A673 (cell line): ENCODE results near the gene LRRC36. TPM values are rescaled to one million over a fixed set of nuclear protein-coding genes. Genes with fewer than 3 reads are reported as not detected.

Source experiments
- BruUV-seq: library from RNA; stranded (reverse); fragments of 400-500 nt; replicated peaks from 2 replicates; lab custom pipeline; 2021; lab: Mats Ljungman, UMichigan
- CTCF ChIA-PET: fragments of 300-600 bp; sonication (Branson Sonifier 250); formaldehyde crosslinking; loops from one replicate; lab custom pipeline; 2022; ENCODE audit warnings: antibody characterized with exemption; lab: Charles Lee
- POLR2A ChIA-PET: fragments of 300-600 bp; sonication (Branson Sonifier 250); formaldehyde crosslinking; loops from one replicate; lab custom pipeline; 2022; ENCODE audit warnings: antibody characterized with exemption; ENCODE audit not compliant: low non-redundant PET; lab: Charles Lee
- DNase-seq: peaks from one replicate; pipeline ENCODE4 v3.0.0-alpha.2; 2015; ENCODE audit warnings: low spot score
- H3K27ac ChIP-seq: fragments of 200-600 bp; sonication (generic); 2 replicates; pipeline ENCODE4 v1.5.1; 2016; ENCODE audit warnings: mixed run types, low read depth, mild to moderate bottlenecking, mixed read lengths, antibody characterized with exemption, low read length; ENCODE audit not compliant: poor library complexity, severe bottlenecking
- H3K27me3 ChIP-seq: fragments of 200-600 bp; sonication (generic); replicated peaks from 2 replicates; pipeline ENCODE4 v1.6.1; 2017; ENCODE audit warnings: mixed run types, low read depth, mild to moderate bottlenecking, mixed read lengths, antibody characterized with exemption, low read length; ENCODE audit not compliant: insufficient read depth, poor library complexity
- H3K36me3 ChIP-seq: fragments of 200-600 bp; sonication (generic); 2 replicates; pipeline ENCODE4 v1.6.1; 2016; ENCODE audit warnings: mixed run types, mild to moderate bottlenecking, mixed read lengths, antibody characterized with exemption, low read length; ENCODE audit not compliant: insufficient read depth, poor library complexity, severe bottlenecking
- H3K4me1 ChIP-seq: fragments of 200-600 bp; sonication (generic); 2 replicates; pipeline ENCODE4 v1.6.1; 2017; ENCODE audit warnings: mixed run types, mild to moderate bottlenecking, mixed read lengths, antibody characterized with exemption, low read length; ENCODE audit not compliant: insufficient read depth, poor library complexity, severe bottlenecking
- H3K4me3 ChIP-seq: fragments of 200-600 bp; sonication (generic); 2 replicates; pipeline ENCODE4 v1.5.1; 2016; ENCODE audit warnings: low read depth, mixed run types, mild to moderate bottlenecking, mixed read lengths, low read length; ENCODE audit not compliant: poor library complexity, severe bottlenecking
- H3K9me3 ChIP-seq: fragments of 200-600 bp; sonication (generic); 2 replicates; pipeline ENCODE4 v1.6.1; 2016; ENCODE audit warnings: mixed run types, low read depth, mild to moderate bottlenecking, mixed read lengths, antibody characterized with exemption, low read length; ENCODE audit not compliant: poor library complexity, severe bottlenecking
- CTCF ChIP-seq: fragments of 300-800, 200-600 bp; sonication (generic); conservative IDR thresholded peaks from 2 replicates; pipeline ENCODE4 v1.5.1; 2017; ENCODE audit warnings: low read depth, mild to moderate bottlenecking, antibody characterized with exemption, low read length, moderate library complexity, mixed read lengths
- EZH2 ChIP-seq: fragments of 200-600 bp; sonication (generic); IDR thresholded peaks from 2 replicates; pipeline ENCODE4 v1.6.1; 2017; ENCODE audit warnings: borderline replicate concordance, low read depth, mild to moderate bottlenecking, mixed read lengths, antibody characterized with exemption, low read length; ENCODE audit not compliant: poor library complexity, severe bottlenecking
- intact Hi-C: fragments of 100-400 bp; cut with micrococcal nuclease; formaldehyde crosslinking; loops from one replicate; pipeline ENCODE4 v1.10.0; 2022; ENCODE audit not compliant: unreplicated experiment
- total RNA-seq: library from RNA; stranded (reverse); gene quantifications from 2 replicates; pipeline ENCODE4 v1.2.3, GENCODE V29; 2021

Gene LRRC36
- total RNA-seq, 1 experiment from 2014 or later, result not detected

GRCh38 chr16:67430977-67431774, 104.6 kb downstream of the LRRC36 start, which contains the start of gene HSD11B2:
TSS of gene HSD11B2 (plus strand) at chr16:67431121. CDS start at chr16:67431249, 128 bp downstream.
- peak within 1 kb of the TSS; percentile 52 for H3K4me3 ChIP-seq
- TF ChIP-seq EZH2 (no peak), CTCF (no peak; the same call in 1 of the 2 replicates)
- peak; percentile 68 for DNase-seq
- ChIA-PET POLR2A (interaction anchor here (0.6 kb wide), 2 partner anchors 131 to 741 kb away, joined by 3 to 5 read pairs; no protein-coding TSS in a partner anchor), CTCF (interaction anchor here (0.6 to 1.0 kb wide), 8 partner anchors 9 to 688 kb away, joined by 3 to 10 read pairs (median 7); partner anchors contain the start of gene PLEKHG4)
- no peaks in the 10 kb centered on the region for H3K9me3 ChIP-seq
- H3K27ac ChIP-seq, result no peak within 1 kb of the TSS
- no TSS peak for BruUV-seq
- intact Hi-C loops, result no loop called here
- no peaks in the 10 kb centered on the region for H3K36me3 ChIP-seq
- H3K4me1 ChIP-seq, result peaks cover 4% of the 10 kb centered on the region
- peaks cover 3% of the 10 kb centered on the region for H3K27me3 ChIP-seq

GRCh38 chr16:67431775-67432505, 105.3 kb downstream of the LRRC36 start:
- peaks cover 3% of the 10 kb centered on the region for H3K27me3 ChIP-seq
- TF ChIP-seq EZH2 (no peak), CTCF (no peak)
- H3K4me3 ChIP-seq, result peak overlapping the region; percentile 52
- peaks cover 4% of the 10 kb centered on the region for H3K4me1 ChIP-seq
- intact Hi-C loops, result no loop called here
- BruUV-seq, result no TSS peak
- ChIA-PET CTCF (interaction anchor here (0.5 to 0.7 kb wide), 4 partner anchors 10 to 153 kb away, joined by 3 to 8 read pairs (median 5); partner anchors contain the start of gene PLEKHG4), POLR2A (interaction anchor here (0.6 to 0.7 kb wide), 3 partner anchors 73 to 741 kb away, joined by 3 to 15 read pairs (median 5); no protein-coding TSS in a partner anchor)
- no peak overlapping the region for H3K27ac ChIP-seq
- H3K9me3 ChIP-seq, result no peaks in the 10 kb centered on the region
- DNase-seq, result no peak
- H3K36me3 ChIP-seq, result no peaks in the 10 kb centered on the region

GRCh38 chr16:67432506-67432890, 105.9 kb downstream of the LRRC36 start:
- Histone ChIP-seq H3K4me1 (peaks cover 4% of the 10 kb centered on the region), H3K9me3 (no peaks in the 10 kb centered on the region), H3K27me3 (peaks cover 3% of the 10 kb centered on the region), H3K36me3 (no peaks in the 10 kb centered on the region), H3K4me3 (no peak overlapping the region), H3K27ac (no peak overlapping the region)
- POLR2A ChIA-PET, result interaction anchor here (0.7 kb wide), 1 partner anchor 73 kb away, joined by 15 read pairs; no protein-coding TSS in a partner anchor
- intact Hi-C loops, result no loop called here
- no TSS peak for BruUV-seq
- DNase-seq, result no peak
- CTCF ChIA-PET, result interaction anchor here (0.5 kb wide), 1 partner anchor 22 kb away, joined by 3 read pairs; no protein-coding TSS in a partner anchor
- TF ChIP-seq CTCF, result no peak
- TF ChIP-seq EZH2, result no peak
